ENCODE data around the gene FARP2. TPM values are rescaled to one million over a fixed set of nuclear protein-coding genes. Genes with fewer than 3 reads are reported as not detected.

FARP2 gene
- total and polyA plus RNA-seq, 2 experiments from 2014 or later, result 16.0 to 22.6 TPM

DNA sequence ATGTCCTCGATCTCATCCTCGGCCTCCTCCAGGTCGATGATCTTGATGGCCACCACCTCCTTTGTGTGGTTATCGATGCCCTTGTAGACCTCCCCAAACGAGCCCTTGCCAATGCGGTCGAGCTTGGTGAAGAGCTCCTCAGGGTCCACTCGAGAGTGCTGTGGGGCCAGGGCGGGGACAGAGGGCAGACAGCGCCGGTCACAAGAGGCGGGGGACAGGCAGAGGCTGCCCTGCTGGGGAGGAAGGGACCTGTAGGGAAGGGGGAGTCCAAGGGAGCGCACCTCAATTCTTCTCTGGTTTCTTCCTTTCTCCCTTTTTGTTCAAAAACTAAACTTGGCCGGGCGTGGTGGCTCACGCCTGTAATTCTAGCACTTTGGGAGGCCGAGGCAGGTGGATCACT lies 145.5 kb downstream of the FARP2 start:
- DNase-seq (ENCODE audit: low spot score) (no peak), ATAC-seq (no peak)
- no peaks in the 10 kb centered on the region for H3K36me3 ChIP-seq (ENCODE audit: insufficient read depth)
- H3K4me3 ChIP-seq, result no peak overlapping the region
- 0 out of 2 replicates have a peak, but pooled peaks cover under 1% of the 10 kb centered on the region for H3F3A ChIP-seq (replicated peaks; ENCODE audit: low read depth)
- Mint-ChIP-seq H3K4me3 (no peak overlapping the region), H3K36me3 (ENCODE audit: low read depth) (peaks cover 38% of the 10 kb centered on the region), H3K4me1 (peaks cover 4% of the 10 kb centered on the region; the same call in 1 of the 3 replicates), H3K27me3 (ENCODE audit: insufficient read depth, low read depth, poor library complexity) (no peaks in the 10 kb centered on the region), H3K9me3 (no peaks in the 10 kb centered on the region), H3K27ac (no peak overlapping the region; the same call in 1 of the 2 replicates)
- H3K4me1 ChIP-seq (ENCODE audit: insufficient read depth), result peaks cover 6% of the 10 kb centered on the region; the same call in 1 of the 2 replicates
- TF ChIP-seq, protein P1, sequence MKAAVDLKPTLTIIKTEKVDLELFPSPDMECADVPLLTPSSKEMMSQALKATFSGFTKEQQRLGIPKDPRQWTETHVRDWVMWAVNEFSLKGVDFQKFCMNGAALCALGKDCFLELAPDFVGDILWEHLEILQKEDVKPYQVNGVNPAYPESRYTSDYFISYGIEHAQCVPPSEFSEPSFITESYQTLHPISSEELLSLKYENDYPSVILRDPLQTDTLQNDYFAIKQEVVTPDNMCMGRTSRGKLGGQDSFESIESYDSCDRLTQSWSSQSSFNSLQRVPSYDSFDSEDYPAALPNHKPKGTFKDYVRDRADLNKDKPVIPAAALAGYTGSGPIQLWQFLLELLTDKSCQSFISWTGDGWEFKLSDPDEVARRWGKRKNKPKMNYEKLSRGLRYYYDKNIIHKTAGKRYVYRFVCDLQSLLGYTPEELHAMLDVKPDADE (IDR thresholded peaks at IDR 0.05), result no peak
- TF ChIP-seq JUNB (IDR thresholded peaks at IDR 0.05; ENCODE audit: unreplicated experiment) (no peak), REST (IDR thresholded peaks at IDR 0.05; ENCODE audit: unreplicated experiment) (no peak), NANOG (IDR thresholded peaks at IDR 0.05; ENCODE audit: borderline replicate concordance) (no peak), CTCF (conservative IDR thresholded peaks at IDR 0.05; ENCODE audit: low read depth in 2 of 2) (no peak), ZNF114 (CRISPR knock-in tag; IDR thresholded peaks at IDR 0.05) (no peak), EZH2 (IDR thresholded peaks at IDR 0.05; ENCODE audit: low read depth, unreplicated experiment) (no peak), CREB1 (CRISPR knock-in tag; IDR thresholded peaks at IDR 0.05; ENCODE audit: low read depth) (no peak), ZNF331 (CRISPR knock-in tag; IDR thresholded peaks at IDR 0.05; ENCODE audit: low read depth) (no peak)
- TF ChIP-seq, protein P2, sequence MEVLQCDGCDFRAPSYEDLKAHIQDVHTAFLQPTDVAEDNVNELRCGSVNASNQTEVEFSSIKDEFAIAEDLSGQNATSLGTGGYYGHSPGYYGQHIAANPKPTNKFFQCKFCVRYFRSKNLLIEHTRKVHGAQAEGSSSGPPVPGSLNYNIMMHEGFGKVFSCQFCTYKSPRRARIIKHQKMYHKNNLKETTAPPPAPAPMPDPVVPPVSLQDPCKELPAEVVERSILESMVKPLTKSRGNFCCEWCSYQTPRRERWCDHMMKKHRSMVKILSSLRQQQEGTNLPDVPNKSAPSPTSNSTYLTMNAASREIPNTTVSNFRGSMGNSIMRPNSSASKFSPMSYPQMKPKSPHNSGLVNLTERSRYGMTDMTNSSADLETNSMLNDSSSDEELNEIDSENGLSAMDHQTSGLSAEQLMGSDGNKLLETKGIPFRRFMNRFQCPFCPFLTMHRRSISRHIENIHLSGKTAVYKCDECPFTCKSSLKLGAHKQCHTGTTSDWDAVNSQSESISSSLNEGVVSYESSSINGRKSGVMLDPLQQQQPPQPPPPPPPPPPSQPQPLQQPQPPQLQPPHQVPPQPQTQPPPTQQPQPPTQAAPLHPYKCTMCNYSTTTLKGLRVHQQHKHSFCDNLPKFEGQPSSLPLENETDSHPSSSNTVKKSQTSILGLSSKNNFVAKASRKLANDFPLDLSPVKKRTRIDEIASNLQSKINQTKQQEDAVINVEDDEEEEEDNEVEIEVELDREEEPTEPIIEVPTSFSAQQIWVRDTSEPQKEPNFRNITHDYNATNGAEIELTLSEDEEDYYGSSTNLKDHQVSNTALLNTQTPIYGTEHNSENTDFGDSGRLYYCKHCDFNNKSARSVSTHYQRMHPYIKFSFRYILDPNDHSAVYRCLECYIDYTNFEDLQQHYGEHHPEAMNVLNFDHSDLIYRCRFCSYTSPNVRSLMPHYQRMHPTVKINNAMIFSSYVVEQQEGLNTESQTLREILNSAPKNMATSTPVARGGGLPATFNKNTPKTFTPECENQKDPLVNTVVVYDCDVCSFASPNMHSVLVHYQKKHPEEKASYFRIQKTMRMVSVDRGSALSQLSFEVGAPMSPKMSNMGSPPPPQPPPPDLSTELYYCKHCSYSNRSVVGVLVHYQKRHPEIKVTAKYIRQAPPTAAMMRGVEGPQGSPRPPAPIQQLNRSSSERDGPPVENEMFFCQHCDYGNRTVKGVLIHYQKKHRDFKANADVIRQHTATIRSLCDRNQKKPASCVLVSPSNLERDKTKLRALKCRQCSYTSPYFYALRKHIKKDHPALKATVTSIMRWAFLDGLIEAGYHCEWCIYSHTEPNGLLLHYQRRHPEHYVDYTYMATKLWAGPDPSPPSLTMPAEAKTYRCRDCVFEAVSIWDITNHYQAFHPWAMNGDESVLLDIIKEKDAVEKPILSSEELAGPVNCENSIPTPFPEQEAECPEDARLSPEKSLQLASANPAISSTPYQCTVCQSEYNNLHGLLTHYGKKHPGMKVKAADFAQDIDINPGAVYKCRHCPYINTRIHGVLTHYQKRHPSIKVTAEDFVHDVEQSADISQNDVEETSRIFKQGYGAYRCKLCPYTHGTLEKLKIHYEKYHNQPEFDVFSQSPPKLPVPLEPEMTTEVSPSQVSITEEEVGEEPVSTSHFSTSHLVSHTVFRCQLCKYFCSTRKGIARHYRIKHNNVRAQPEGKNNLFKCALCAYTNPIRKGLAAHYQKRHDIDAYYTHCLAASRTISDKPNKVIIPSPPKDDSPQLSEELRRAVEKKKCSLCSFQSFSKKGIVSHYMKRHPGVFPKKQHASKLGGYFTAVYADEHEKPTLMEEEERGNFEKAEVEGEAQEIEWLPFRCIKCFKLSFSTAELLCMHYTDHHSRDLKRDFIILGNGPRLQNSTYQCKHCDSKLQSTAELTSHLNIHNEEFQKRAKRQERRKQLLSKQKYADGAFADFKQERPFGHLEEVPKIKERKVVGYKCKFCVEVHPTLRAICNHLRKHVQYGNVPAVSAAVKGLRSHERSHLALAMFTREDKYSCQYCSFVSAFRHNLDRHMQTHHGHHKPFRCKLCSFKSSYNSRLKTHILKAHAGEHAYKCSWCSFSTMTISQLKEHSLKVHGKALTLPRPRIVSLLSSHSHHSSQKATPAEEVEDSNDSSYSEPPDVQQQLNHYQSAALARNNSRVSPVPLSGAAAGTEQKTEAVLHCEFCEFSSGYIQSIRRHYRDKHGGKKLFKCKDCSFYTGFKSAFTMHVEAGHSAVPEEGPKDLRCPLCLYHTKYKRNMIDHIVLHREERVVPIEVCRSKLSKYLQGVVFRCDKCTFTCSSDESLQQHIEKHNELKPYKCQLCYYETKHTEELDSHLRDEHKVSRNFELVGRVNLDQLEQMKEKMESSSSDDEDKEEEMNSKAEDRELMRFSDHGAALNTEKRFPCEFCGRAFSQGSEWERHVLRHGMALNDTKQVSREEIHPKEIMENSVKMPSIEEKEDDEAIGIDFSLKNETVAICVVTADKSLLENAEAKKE (CRISPR knock-in tag; IDR thresholded peaks at IDR 0.05), result no peak
- H3K9me2 ChIP-seq (ENCODE audit: insufficient read depth), result no peaks in the 10 kb centered on the region
- peaks cover 36% of the 10 kb centered on the region for H4K20me1 ChIP-seq (replicated peaks; ENCODE audit: insufficient read depth)
- no peaks in the 10 kb centered on the region for H3K27me3 ChIP-seq (ENCODE audit: insufficient read depth)
- H3K79me2 ChIP-seq (replicated peaks; ENCODE audit: insufficient read depth), result peaks cover 59% of the 10 kb centered on the region
- no peak overlapping the region for H3K27ac ChIP-seq (ENCODE audit: low read depth)
- H2AFZ ChIP-seq, result no peak overlapping the region
- no peak overlapping the region for H3K4me2 ChIP-seq

All from GM23338 (cell line).